ENCODE data around the gene JOSD2. TPM values are rescaled to one million over a fixed set of nuclear protein-coding genes. Genes with fewer than 3 reads are reported as not detected.
A peak's percentile ranks its signal among the peaks of the same experiment; 100 is the strongest.

Gene JOSD2
- total RNA-seq, 1 experiment from 2014 or later: 60.8 TPM

- Histone ChIP-seq H3K9me3 (ENCODE audit: low read length) (no peaks in the 10 kb centered on the region), H3K9ac (ENCODE audit: low read length) (no peak overlapping the region), H3K27ac (ENCODE audit: low read length) (no peak overlapping the region), H3K4me2 (ENCODE audit: low read length) (no peak overlapping the region), H4K20me1 (ENCODE audit: low read length) (no peaks in the 10 kb centered on the region), H3K9me2 (replicated peaks; ENCODE audit: low read length) (no peaks in the 10 kb centered on the region), H2AFZ (ENCODE audit: low read length) (no peak overlapping the region), H3F3A (ENCODE audit: low read length, unreplicated experiment) (no peaks in the 10 kb centered on the region), H3K27me3 (ENCODE audit: low read length) (no peaks in the 10 kb centered on the region), H3K79me2 (ENCODE audit: low read length) (no peaks in the 10 kb centered on the region), H3K4me1 (ENCODE audit: insufficient read depth, low read length) (no peaks in the 10 kb centered on the region), H3K36me3 (ENCODE audit: low read depth, low read length) (no peaks in the 10 kb centered on the region), H3K4me3 (ENCODE audit: low read length) (no peak overlapping the region)
- TF ChIP-seq CTCF (conservative IDR thresholded peaks at IDR 0.05; ENCODE audit: low read depth, low read length) (no peak), EZH2 (IDR thresholded peaks at IDR 0.05; ENCODE audit: low read length, unreplicated experiment) (no peak), EZH2phosphoT487 (IDR thresholded peaks at IDR 0.05; ENCODE audit: borderline replicate concordance, low read length) (no peak)
- DNase-seq (no peak), ATAC-seq (peak; percentile 54)
- no TSS peak for BruUV-seq (replicated peaks)
- ChIA-PET CTCF (interaction anchor here (0.8 kb wide), 1 partner anchor 41 kb away, joined by 3 read pairs; no protein-coding TSS in a partner anchor), POLR2A (ENCODE audit: unreplicated experiment) (no interaction called here)
- intact Hi-C loops (cut with micrococcal nuclease): no loop called here
Observed at GRCh38 chr19:50496189-50497021, 14.6 kb downstream of the JOSD2 start.

- Histone ChIP-seq H3K79me2 (ENCODE audit: low read length) (no peaks in the 10 kb centered on the region), H3K27me3 (ENCODE audit: low read length) (no peaks in the 10 kb centered on the region), H3K4me1 (ENCODE audit: insufficient read depth, low read length) (no peaks in the 10 kb centered on the region), H3K27ac (ENCODE audit: low read length) (no peak overlapping the region), H3K36me3 (ENCODE audit: low read depth, low read length) (no peaks in the 10 kb centered on the region), H3K9me2 (replicated peaks; ENCODE audit: low read length) (no peaks in the 10 kb centered on the region), H3K4me2 (ENCODE audit: low read length) (no peak overlapping the region), H4K20me1 (ENCODE audit: low read length) (no peaks in the 10 kb centered on the region), H3K9me3 (ENCODE audit: low read length) (no peaks in the 10 kb centered on the region), H3K9ac (ENCODE audit: low read length) (no peak overlapping the region), H2AFZ (ENCODE audit: low read length) (no peak overlapping the region), H3K4me3 (ENCODE audit: low read length) (no peak overlapping the region), H3F3A (ENCODE audit: low read length, unreplicated experiment) (no peaks in the 10 kb centered on the region)
- intact Hi-C loops (cut with micrococcal nuclease): no loop called here
- BruUV-seq (replicated peaks): no TSS peak
- ChIA-PET POLR2A (ENCODE audit: unreplicated experiment) (no interaction called here), CTCF (no interaction called here)
- DNase-seq: no peak
- ATAC-seq: no peak
- TF ChIP-seq EZH2phosphoT487 (IDR thresholded peaks at IDR 0.05; ENCODE audit: borderline replicate concordance, low read length) (no peak), CTCF (conservative IDR thresholded peaks at IDR 0.05; ENCODE audit: low read depth, low read length) (no peak), EZH2 (IDR thresholded peaks at IDR 0.05; ENCODE audit: low read length, unreplicated experiment) (no peak)
Observed at GRCh38 chr19:50495020-50495531, 15.9 kb downstream of the JOSD2 start.
